GM23338 (cell line): Measurements from ENCODE around the gene SNRNP25. TPM values are rescaled to one million over a fixed set of nuclear protein-coding genes. Genes with fewer than 3 reads are reported as not detected.

Experiments used
- ATAC-seq: fragments of 200-7000 bp; cut with Tn5 transposase; 3 replicates; pipeline ENCODE4 v1.9.1; 2020
- DNase-seq: peaks from one replicate; pipeline ENCODE4 v3.0.0-alpha.2; 2015; ENCODE audit warnings: low spot score
- H2AFZ ChIP-seq: fragments of 200-600 bp; sonication (generic); 2 replicates; pipeline ENCODE4 v1.8.0; 2016; ENCODE audit warnings: antibody characterized with exemption, mild to moderate bottlenecking, moderate library complexity
- H3F3A ChIP-seq: fragments of 200-600 bp; sonication (generic); replicated peaks from 2 replicates; pipeline ENCODE4 v1.8.0; 2017; ENCODE audit warnings: antibody characterized with exemption, mixed run types, low read depth
- H3K27ac ChIP-seq: fragments of 200-600 bp; sonication (generic); 2 replicates; pipeline ENCODE4 v1.6.1; 2016; ENCODE audit warnings: low read depth
- H3K27me3 ChIP-seq: fragments of 200-600 bp; sonication (generic); 2 replicates; pipeline ENCODE4 v1.8.0; 2016; ENCODE audit warnings: mild to moderate bottlenecking, mixed run types, moderate library complexity; ENCODE audit not compliant: insufficient read depth
- H3K36me3 ChIP-seq: fragments of 200-600 bp; sonication (generic); 2 replicates; pipeline ENCODE4 v1.8.0; 2016; ENCODE audit warnings: mild to moderate bottlenecking; ENCODE audit not compliant: insufficient read depth
- H3K4me1 ChIP-seq: fragments of 200-600 bp; sonication (generic); 2 replicates; pipeline ENCODE4 v1.8.0; 2016; ENCODE audit warnings: mild to moderate bottlenecking, moderate library complexity; ENCODE audit not compliant: insufficient read depth
- H3K4me2 ChIP-seq: fragments of 200-600 bp; sonication (generic); 2 replicates; pipeline ENCODE4 v1.7.1; 2017; ENCODE audit warnings: mixed run types
- H3K4me3 ChIP-seq: fragments of 200-600 bp; sonication (generic); 2 replicates; pipeline ENCODE4 v1.6.1; 2016; ENCODE audit warnings: mixed run types
- H3K79me2 ChIP-seq: fragments of 200-600 bp; sonication (generic); replicated peaks from 2 replicates; pipeline ENCODE4 v1.8.0; 2017; ENCODE audit warnings: mild to moderate bottlenecking; ENCODE audit not compliant: insufficient read depth
- H3K9me2 ChIP-seq: fragments of 200-600 bp; sonication (generic); 2 replicates; pipeline ENCODE4 v1.8.0; 2017; ENCODE audit not compliant: insufficient read depth
- H4K20me1 ChIP-seq: fragments of 200-600 bp; sonication (generic); replicated peaks from 2 replicates; pipeline ENCODE4 v1.8.0; 2017; ENCODE audit warnings: mild to moderate bottlenecking; ENCODE audit not compliant: insufficient read depth
- H3K27ac Mint-ChIP-seq: 2 replicates; pipeline ENCODE4 v1.8.0; 2020; ENCODE audit warnings: inconsistent platforms, mild to moderate bottlenecking, moderate library complexity, mixed read lengths
- H3K27me3 Mint-ChIP-seq: 3 replicates; pipeline ENCODE4 v1.8.0; 2022; ENCODE audit warnings: low read depth, mild to moderate bottlenecking, moderate library complexity, mixed read lengths, inconsistent platforms; ENCODE audit not compliant: insufficient read depth, poor library complexity
- H3K36me3 Mint-ChIP-seq: 3 replicates; pipeline ENCODE4 v1.8.0; 2021; ENCODE audit warnings: low read depth, mild to moderate bottlenecking, inconsistent platforms, moderate library complexity, mixed read lengths
- H3K4me1 Mint-ChIP-seq: 3 replicates; pipeline ENCODE4 v1.8.0; 2020; ENCODE audit warnings: mild to moderate bottlenecking, inconsistent platforms, mixed read lengths
- H3K4me3 Mint-ChIP-seq: 3 replicates; pipeline ENCODE4 v1.8.0; 2021; ENCODE audit warnings: moderate library complexity, mild to moderate bottlenecking, inconsistent platforms, mixed read lengths
- H3K9me3 Mint-ChIP-seq: 3 replicates; pipeline ENCODE4 v1.8.0; 2020; ENCODE audit warnings: moderate library complexity, mild to moderate bottlenecking, inconsistent platforms, mixed read lengths
- CREB1 ChIP-seq: fragments of 250-450 bp; sonication (Bioruptor Pico); IDR thresholded peaks from 2 replicates; pipeline ENCODE4 v1.5.0; 2020; ENCODE audit warnings: low read depth, mild to moderate bottlenecking, moderate library complexity
- EZH2 ChIP-seq: fragments of 200-600 bp; sonication (generic); IDR thresholded peaks from one replicate; pipeline ENCODE4 v1.8.0; 2017; ENCODE audit warnings: antibody characterized with exemption, mild to moderate bottlenecking, low read depth; ENCODE audit not compliant: unreplicated experiment
- EZH2phosphoT487 ChIP-seq: fragments of 200-600 bp; sonication (generic); IDR thresholded peaks from one replicate; pipeline ENCODE4 v1.8.1; 2018; ENCODE audit warnings: antibody characterized with exemption; ENCODE audit not compliant: unreplicated experiment
- JUNB ChIP-seq: IDR thresholded peaks from one replicate; pipeline ENCODE4 v1.6.1; 2016; ENCODE audit warnings: antibody characterized with exemption; ENCODE audit not compliant: unreplicated experiment
- NANOG ChIP-seq: IDR thresholded peaks from 2 replicates; pipeline ENCODE4 v1.6.1; 2016; ENCODE audit warnings: antibody characterized with exemption, borderline replicate concordance
- POLR2AphosphoS5 ChIP-seq: IDR thresholded peaks from 2 replicates; pipeline ENCODE4 v1.6.1; 2016; ENCODE audit warnings: antibody characterized with exemption, low read depth
- REST ChIP-seq: IDR thresholded peaks from one replicate; pipeline ENCODE4 v1.6.1; 2018; ENCODE audit warnings: antibody characterized with exemption; ENCODE audit not compliant: unreplicated experiment
- STAT1 ChIP-seq: IDR thresholded peaks from one replicate; pipeline ENCODE4 v1.6.1; 2016; ENCODE audit warnings: antibody characterized with exemption; ENCODE audit not compliant: unreplicated experiment
- ZNF114 ChIP-seq: fragments of 250-450 bp; sonication (Bioruptor Pico); IDR thresholded peaks from 2 replicates; pipeline ENCODE4 v1.5.0; 2020; ENCODE audit warnings: mild to moderate bottlenecking, moderate library complexity
- ZNF331 ChIP-seq: fragments of 250-450 bp; sonication (Bioruptor Pico); IDR thresholded peaks from 2 replicates; pipeline ENCODE4 v1.5.0; 2020; ENCODE audit warnings: low read depth, mild to moderate bottlenecking, moderate library complexity
- polyA plus RNA-seq: library from polyadenylated mRNA; unstranded; fragments of >200 nt; fragmentation: Nextera tagmentation; extraction: Ambion mirVana; gene quantifications from 2 replicates; pipeline ENCODE4 v1.2.1, GENCODE V29; 2016
- total RNA-seq: library from RNA; depleted of rRNA; stranded (reverse); fragments of >200 nt; shearing (Covaris generic); gene quantifications from 2 replicates; pipeline ENCODE4 v1.2.3, GENCODE V29; 2014
- TF ChIP-seq, protein P1 (sequence below), 2 experiments: fragments of 200-600 bp in 1 of 2; sonication (generic) in 1 of 2; conservative IDR thresholded peaks; 2 replicates each; pipeline versions ENCODE4 v1.5.1 to v1.6.1; 2016 to 2017; ENCODE audit warnings: antibody characterized with exemption in 2 of 2, low read depth in 2 of 2, mild to moderate bottlenecking in 2 of 2, moderate library complexity in 1 of 2
- TF ChIP-seq, protein P2 (sequence below): fragments of 250-450 bp; sonication (Bioruptor Pico); IDR thresholded peaks from 2 replicates; pipeline ENCODE4 v1.5.0; 2020; ENCODE audit warnings: mild to moderate bottlenecking, moderate library complexity
- TF ChIP-seq, protein P3 (sequence below): IDR thresholded peaks from 2 replicates; pipeline ENCODE4 v1.6.1; 2016; ENCODE audit warnings: antibody characterized with exemption

The SNRNP25 gene
- total and polyA plus RNA-seq, 2 experiments from 2014 or later, result 34.4 to 79.5 TPM

DNA sequence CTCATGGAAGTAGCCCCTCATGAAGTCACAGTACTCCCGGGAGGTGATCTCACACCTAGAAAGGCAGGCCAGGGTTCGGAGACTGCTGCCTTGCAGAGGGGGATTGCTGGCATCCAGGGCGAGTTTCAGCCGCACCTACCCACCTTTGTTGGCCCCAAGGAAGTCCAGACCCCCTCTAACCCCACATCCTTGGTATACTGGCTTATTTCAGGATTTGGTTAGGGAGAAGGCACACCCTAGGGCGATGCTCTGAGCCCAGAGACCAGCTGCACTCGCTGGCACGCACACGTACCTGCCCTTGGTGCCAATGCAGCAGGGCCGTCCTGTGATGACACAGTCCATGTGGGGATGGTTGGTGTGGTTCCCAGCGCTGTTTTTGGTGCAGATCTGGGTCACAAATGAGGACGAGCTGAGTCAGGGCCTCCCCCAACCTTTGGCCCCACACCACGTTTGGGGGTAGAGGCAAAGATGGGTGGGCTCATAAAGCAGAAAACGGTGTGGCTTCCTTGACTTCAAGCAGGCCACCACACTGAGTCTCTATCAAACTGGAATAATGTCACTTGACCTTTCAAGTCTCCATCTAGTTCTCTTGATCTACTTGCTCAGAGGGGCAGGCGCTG lies 5.9 kb downstream of the SNRNP25 start:
- Mint-ChIP-seq H3K9me3 (no peaks in the 10 kb centered on the region), H3K27ac (no peak overlapping the region), H3K36me3 (peaks cover 57% of the 10 kb centered on the region), H3K4me3 (no peak overlapping the region), H3K4me1 (no peaks in the 10 kb centered on the region; the same call in 1 of the 3 replicates), H3K27me3 (peaks cover 9% of the 10 kb centered on the region)
- Histone ChIP-seq H3K9me2 (no peaks in the 10 kb centered on the region), H3F3A (0 out of 2 replicates have a peak, but pooled peaks cover 3% of the 10 kb centered on the region), H3K4me3 (no peak overlapping the region), H3K79me2 (peaks cover 5% of the 10 kb centered on the region), H3K4me1 (no peaks in the 10 kb centered on the region), H3K4me2 (no peak overlapping the region), H3K27ac (no peak overlapping the region), H4K20me1 (no peaks in the 10 kb centered on the region), H2AFZ (no peak overlapping the region), H3K27me3 (no peaks in the 10 kb centered on the region), H3K36me3 (0 out of 2 replicates have a peak, but pooled peaks cover 4% of the 10 kb centered on the region)
- ATAC-seq, result no peak
- TF ChIP-seq NANOG (no peak), EZH2phosphoT487 (no peak), REST (no peak), CREB1 (CRISPR knock-in tag) (no peak), EZH2 (no peak), ZNF114 (no peak), POLR2AphosphoS5 (no peak), STAT1 (no peak), JUNB (no peak), ZNF331 (CRISPR knock-in tag) (no peak)
- TF ChIP-seq, protein P1, sequence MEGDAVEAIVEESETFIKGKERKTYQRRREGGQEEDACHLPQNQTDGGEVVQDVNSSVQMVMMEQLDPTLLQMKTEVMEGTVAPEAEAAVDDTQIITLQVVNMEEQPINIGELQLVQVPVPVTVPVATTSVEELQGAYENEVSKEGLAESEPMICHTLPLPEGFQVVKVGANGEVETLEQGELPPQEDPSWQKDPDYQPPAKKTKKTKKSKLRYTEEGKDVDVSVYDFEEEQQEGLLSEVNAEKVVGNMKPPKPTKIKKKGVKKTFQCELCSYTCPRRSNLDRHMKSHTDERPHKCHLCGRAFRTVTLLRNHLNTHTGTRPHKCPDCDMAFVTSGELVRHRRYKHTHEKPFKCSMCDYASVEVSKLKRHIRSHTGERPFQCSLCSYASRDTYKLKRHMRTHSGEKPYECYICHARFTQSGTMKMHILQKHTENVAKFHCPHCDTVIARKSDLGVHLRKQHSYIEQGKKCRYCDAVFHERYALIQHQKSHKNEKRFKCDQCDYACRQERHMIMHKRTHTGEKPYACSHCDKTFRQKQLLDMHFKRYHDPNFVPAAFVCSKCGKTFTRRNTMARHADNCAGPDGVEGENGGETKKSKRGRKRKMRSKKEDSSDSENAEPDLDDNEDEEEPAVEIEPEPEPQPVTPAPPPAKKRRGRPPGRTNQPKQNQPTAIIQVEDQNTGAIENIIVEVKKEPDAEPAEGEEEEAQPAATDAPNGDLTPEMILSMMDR (conservative IDR thresholded peaks at IDR 0.05; ENCODE audit: low read depth in 2 of 2), result no peak
- TF ChIP-seq, protein P2, sequence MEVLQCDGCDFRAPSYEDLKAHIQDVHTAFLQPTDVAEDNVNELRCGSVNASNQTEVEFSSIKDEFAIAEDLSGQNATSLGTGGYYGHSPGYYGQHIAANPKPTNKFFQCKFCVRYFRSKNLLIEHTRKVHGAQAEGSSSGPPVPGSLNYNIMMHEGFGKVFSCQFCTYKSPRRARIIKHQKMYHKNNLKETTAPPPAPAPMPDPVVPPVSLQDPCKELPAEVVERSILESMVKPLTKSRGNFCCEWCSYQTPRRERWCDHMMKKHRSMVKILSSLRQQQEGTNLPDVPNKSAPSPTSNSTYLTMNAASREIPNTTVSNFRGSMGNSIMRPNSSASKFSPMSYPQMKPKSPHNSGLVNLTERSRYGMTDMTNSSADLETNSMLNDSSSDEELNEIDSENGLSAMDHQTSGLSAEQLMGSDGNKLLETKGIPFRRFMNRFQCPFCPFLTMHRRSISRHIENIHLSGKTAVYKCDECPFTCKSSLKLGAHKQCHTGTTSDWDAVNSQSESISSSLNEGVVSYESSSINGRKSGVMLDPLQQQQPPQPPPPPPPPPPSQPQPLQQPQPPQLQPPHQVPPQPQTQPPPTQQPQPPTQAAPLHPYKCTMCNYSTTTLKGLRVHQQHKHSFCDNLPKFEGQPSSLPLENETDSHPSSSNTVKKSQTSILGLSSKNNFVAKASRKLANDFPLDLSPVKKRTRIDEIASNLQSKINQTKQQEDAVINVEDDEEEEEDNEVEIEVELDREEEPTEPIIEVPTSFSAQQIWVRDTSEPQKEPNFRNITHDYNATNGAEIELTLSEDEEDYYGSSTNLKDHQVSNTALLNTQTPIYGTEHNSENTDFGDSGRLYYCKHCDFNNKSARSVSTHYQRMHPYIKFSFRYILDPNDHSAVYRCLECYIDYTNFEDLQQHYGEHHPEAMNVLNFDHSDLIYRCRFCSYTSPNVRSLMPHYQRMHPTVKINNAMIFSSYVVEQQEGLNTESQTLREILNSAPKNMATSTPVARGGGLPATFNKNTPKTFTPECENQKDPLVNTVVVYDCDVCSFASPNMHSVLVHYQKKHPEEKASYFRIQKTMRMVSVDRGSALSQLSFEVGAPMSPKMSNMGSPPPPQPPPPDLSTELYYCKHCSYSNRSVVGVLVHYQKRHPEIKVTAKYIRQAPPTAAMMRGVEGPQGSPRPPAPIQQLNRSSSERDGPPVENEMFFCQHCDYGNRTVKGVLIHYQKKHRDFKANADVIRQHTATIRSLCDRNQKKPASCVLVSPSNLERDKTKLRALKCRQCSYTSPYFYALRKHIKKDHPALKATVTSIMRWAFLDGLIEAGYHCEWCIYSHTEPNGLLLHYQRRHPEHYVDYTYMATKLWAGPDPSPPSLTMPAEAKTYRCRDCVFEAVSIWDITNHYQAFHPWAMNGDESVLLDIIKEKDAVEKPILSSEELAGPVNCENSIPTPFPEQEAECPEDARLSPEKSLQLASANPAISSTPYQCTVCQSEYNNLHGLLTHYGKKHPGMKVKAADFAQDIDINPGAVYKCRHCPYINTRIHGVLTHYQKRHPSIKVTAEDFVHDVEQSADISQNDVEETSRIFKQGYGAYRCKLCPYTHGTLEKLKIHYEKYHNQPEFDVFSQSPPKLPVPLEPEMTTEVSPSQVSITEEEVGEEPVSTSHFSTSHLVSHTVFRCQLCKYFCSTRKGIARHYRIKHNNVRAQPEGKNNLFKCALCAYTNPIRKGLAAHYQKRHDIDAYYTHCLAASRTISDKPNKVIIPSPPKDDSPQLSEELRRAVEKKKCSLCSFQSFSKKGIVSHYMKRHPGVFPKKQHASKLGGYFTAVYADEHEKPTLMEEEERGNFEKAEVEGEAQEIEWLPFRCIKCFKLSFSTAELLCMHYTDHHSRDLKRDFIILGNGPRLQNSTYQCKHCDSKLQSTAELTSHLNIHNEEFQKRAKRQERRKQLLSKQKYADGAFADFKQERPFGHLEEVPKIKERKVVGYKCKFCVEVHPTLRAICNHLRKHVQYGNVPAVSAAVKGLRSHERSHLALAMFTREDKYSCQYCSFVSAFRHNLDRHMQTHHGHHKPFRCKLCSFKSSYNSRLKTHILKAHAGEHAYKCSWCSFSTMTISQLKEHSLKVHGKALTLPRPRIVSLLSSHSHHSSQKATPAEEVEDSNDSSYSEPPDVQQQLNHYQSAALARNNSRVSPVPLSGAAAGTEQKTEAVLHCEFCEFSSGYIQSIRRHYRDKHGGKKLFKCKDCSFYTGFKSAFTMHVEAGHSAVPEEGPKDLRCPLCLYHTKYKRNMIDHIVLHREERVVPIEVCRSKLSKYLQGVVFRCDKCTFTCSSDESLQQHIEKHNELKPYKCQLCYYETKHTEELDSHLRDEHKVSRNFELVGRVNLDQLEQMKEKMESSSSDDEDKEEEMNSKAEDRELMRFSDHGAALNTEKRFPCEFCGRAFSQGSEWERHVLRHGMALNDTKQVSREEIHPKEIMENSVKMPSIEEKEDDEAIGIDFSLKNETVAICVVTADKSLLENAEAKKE (CRISPR knock-in tag), result no peak
- TF ChIP-seq, protein P3, sequence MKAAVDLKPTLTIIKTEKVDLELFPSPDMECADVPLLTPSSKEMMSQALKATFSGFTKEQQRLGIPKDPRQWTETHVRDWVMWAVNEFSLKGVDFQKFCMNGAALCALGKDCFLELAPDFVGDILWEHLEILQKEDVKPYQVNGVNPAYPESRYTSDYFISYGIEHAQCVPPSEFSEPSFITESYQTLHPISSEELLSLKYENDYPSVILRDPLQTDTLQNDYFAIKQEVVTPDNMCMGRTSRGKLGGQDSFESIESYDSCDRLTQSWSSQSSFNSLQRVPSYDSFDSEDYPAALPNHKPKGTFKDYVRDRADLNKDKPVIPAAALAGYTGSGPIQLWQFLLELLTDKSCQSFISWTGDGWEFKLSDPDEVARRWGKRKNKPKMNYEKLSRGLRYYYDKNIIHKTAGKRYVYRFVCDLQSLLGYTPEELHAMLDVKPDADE, result no peak
- DNase-seq, result no peak
